ENCODE results near the gene COL9A3.

Gene COL9A3

DNA sequence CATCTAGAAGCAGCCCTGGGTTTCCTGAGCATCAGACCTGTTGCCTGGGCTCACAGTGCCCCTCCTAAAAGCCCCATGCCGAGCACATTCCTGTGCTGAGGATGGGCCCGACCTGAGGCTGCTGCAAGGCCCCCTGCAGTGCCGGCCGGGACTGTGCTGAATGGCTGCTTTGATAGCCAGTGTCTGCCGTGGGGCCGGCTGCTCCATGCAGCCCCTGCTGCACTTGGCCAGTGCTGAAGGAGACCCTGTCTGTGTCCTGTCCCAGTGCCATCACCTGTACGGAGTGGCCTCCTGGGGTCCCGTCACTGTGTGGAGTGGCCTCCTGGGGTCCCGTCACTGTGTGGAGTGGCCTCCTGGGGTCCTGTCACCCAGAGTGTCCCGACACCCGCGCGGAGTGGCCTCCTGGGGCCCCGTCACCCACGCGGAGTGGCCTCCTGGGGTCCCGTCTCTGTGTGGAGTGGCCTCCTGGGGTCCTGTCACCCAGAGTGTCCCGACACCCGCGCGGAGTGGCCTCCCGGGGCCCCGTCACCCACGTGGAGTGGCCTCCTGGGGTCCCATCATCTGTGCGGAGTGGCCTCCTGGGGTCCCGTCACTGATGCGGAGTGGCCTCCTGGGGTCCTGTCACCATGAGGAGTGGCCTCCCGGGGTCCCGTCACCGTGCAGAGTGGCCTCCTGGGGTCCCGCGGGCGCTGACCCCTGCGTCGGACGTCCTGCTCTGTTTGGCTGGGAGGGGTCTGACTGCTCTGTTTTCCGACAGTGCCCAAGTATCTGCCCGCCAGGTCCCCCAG, 7.0 kb downstream of the COL9A3 start:
- no peak for DNase-seq (ENCODE audit: low read depth)

DNA sequence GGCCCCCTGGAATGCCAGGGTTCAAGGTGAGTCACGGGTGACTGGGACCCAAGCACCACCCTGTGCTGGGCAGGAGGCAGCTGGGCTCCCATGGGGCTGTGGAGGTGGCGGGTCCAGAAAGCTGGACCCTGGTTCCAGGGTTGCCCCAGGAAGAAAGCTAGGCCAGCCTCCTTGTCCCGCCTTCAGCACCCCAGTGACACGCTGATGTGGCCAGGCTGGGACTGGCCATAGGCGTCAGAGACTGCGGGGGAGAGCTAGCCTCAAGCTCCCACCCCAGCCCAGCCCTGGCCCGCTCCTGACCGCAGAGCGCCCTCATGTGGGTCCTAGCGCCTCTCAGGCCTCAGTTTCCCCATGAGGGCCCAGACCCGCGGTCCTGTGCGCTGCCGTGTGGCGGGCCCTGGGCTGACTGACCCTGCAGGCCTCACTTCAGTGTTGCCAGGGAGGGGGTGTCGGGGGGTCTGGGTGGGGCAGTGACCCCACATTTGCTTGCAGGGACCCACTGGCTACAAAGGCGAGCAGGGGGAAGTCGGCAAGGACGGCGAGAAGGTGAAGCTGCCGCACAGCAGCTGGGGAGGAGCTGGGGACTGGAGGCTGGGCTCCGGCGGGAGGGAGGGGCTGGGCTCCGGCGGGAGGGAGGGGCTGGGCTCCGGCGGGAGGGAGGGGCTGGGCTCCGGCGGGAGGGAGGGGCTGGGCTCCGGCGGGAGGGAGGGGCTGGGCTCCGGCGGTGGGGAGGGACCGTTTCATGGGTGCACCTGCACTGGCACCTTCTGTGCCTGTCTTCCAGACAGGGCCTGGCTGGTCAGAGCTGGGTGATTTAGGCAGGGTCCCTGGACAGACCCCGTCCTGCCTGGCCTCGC, 7.9 kb downstream of the COL9A3 start:
- DNase-seq (ENCODE audit: low read depth), result peak; percentile 54

GRCh38 chr20:62825333-62825985, 8.6 kb downstream of the COL9A3 start:
- DNase-seq (ENCODE audit: low read depth), result no peak

- DNase-seq (ENCODE audit: low read depth), result no peak
Observed at GRCh38 chr20:62825986-62826645, 9.3 kb downstream of the COL9A3 start.

GRCh38 chr20:62826646-62827310, 9.9 kb downstream of the COL9A3 start:
- DNase-seq (ENCODE audit: low read depth), result no peak

DNA sequence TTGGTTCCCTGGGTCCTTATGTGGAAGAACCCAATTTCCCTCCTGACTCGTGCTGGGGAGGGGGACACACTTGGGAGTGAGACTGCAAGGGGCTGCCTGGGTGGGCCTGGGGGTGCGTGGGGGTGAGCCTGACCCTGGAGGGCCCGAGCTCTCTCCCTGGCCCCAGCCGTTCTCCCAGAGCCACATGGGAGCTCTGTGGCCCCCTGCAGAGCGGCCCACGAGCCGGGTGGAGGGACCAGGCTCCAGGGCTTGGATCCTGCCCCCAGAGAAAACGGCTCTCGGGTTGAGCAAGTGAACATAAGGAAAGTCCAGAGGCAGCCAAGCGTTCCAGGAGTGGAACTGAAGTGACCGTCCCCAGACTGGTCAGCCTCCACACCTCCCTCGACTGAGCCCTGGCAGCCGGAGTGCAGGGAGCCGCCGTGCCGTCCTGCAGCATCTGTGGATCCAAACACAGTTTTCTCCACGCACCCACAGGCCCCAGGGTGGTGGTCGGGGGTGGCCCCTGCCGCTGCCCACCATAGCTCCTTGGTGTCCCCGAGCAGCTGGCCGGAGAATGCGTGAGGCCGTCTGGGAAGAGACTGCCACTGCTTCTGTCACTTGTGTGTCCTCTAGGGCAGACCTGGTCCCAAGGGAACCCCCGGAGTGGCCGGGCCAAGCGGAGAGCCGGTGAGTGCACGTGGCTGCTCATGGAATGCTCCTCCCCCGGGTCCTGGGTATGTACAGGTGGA, 10.6 kb downstream of the COL9A3 start:
- no peak for DNase-seq (ENCODE audit: low read depth)

DNA sequence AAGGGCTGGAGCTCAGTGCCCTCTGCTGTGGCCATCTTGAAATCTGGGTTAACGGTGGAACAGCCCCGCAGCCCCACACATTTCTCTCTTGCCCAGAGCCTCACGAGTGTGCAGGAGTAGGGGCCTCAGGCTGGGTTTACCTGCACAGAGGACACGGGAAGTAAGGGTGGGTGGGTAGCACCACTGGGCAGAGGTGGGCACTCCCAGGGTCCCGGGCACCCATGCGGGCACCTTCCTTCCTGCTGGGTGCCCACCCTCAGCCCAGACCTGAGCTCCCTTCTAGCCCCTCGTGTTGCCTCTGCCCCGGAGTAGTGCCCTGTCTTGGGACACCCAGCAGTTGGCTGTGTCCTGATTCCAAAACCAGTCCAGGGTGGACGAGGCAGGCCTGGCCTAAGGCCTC, 11.2 kb downstream of the COL9A3 start:
- no peak for DNase-seq (ENCODE audit: low read depth)

DNA sequence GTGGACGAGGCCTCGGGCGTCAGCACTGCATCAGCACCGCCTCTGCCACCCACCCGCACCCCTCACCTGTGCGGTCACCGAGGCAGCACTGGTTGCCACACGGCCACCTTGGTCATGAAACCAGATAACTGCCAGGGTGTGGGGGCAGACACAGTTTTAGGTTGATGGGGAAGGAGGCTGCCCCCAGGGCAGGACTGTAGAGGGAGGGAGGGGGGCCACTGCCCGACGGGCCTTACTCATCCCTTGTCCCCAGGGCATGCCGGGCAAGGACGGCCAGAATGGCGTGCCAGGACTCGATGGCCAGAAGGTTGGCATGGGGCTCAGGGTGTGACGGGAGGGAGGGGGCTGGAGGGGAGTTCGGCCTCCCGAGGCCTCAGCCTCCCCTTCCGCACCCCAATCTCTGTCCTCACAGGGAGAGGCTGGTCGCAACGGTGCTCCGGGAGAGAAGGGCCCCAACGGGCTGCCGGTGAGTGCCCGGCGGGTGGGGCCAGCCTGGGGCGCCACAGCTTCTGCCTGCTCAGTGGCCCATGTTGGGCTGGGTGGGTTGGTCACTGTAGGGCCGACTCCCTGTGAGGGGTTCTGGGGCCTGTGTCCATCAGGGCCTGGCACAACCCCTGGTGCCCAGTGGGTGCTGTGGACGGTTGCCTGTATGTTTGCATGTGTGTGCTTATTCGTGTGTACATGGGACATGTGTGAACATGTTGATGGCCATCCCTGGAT, 11.8 kb downstream of the COL9A3 start:
- no peak for DNase-seq (ENCODE audit: low read depth)

- DNase-seq (ENCODE audit: low read depth), result no peak
Observed at GRCh38 chr20:62829231-62830230, 12.7 kb downstream of the COL9A3 start.

GRCh38 chr20:62830251-62830650, 13.4 kb downstream of the COL9A3 start:
- DNase-seq (ENCODE audit: low read depth), result no peak

- DNase-seq (ENCODE audit: low read depth), result no peak
Observed at GRCh38 chr20:62830821-62831220, 14.0 kb downstream of the COL9A3 start.

DNA sequence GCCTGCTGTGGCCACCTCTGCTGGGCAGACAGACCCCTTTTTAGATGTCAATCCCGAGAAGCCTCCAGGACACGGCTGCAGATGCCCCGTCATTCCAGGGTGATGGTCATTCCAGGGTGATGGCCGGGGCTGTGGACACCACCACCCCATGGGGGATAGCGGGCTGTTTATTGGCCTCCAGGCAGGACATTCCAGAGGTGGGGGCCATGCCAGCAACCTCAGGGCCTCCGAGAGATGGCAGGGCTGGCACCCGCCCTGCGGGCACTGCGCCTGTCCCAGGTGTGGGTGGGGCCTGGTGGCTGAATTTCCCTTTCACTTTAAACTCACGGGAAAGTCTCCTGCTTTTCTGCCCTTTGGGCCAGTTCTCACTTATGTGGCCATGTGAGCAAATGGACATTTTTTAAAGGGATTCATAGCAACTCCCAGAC, 14.5 kb downstream of the COL9A3 start:
- DNase-seq (ENCODE audit: low read depth), result no peak

GRCh38 chr20:62831854-62832211, 15.0 kb downstream of the COL9A3 start:
- DNase-seq (ENCODE audit: low read depth), result no peak

GRCh38 chr20:62832212-62832922, 15.5 kb downstream of the COL9A3 start:
- no peak for DNase-seq (ENCODE audit: low read depth)

GRCh38 chr20:62832951-62833391, 16.1 kb downstream of the COL9A3 start:
- DNase-seq (ENCODE audit: low read depth), result no peak

GRCh38 chr20:62834967-62835730, 18.3 kb downstream of the COL9A3 start:
- DNase-seq (ENCODE audit: low read depth), result no peak

All from T-helper 22 cell (primary cell).